Ovary (tissue), 9 donors: ENCODE results near the gene LIFR. TPM values are rescaled to one million over a fixed set of nuclear protein-coding genes. Genes with fewer than 3 reads are reported as not detected.

Experiments
- DNase-seq, 5 donors: peaks; one replicate each; pipeline ENCODE4 v3.0.0-alpha.2; 2019 to 2020
- H3K27ac ChIP-seq, 2 donors: fragments of 200-600 bp; one replicate each; pipeline versions ENCODE4 v1.5.1 to v1.8.0; 2019 to 2022
- H3K27me3 ChIP-seq: fragments of 200-600 bp; one replicate; pipeline ENCODE4 v1.8.0; 2022
- H3K36me3 ChIP-seq: fragments of 200-600 bp; sonication (generic); one replicate; pipeline ENCODE4 v1.5.1; 2019
- H3K4me1 ChIP-seq: one replicate; pipeline ENCODE4 v1.8.1; 2013; ENCODE audit warnings: mild to moderate bottlenecking, moderate library complexity; ENCODE audit not compliant: insufficient read depth
- H3K4me3 ChIP-seq: fragments of 200-600 bp; sonication (generic); one replicate; pipeline ENCODE4 v1.5.1; 2017
- H3K9me3 ChIP-seq, 2 donors: fragments of 200-600 bp in 1 of 2; sonication (generic) in 1 of 2; one replicate each; pipeline versions ENCODE4 v1.5.1 to v1.8.1; 2013 to 2019; ENCODE audit warnings: mild to moderate bottlenecking in 1 of 2, moderate library complexity in 1 of 2
- CTCF ChIP-seq, 3 donors: fragments of 450-650 bp in 2 of 3; fragments of 200-600 bp in 1 of 3; IDR thresholded peaks; one replicate each; pipeline versions ENCODE4 v1.5.1 to v1.8.0; 2016 to 2022; ENCODE audit warnings: antibody characterized with exemption in 3 of 3, mild to moderate bottlenecking in 1 of 3
- EP300 ChIP-seq: sonication (generic); formaldehyde crosslinking; IDR thresholded peaks from one replicate; pipeline ENCODE4 v1.6.1; 2017; ENCODE audit warnings: antibody characterized with exemption
- POLR2A ChIP-seq: fragments of 450-650 bp; IDR thresholded peaks from one replicate; pipeline ENCODE4 v1.6.1; 2017; ENCODE audit warnings: antibody characterized with exemption, mild to moderate bottlenecking, moderate library complexity
- WGBS, 3 donors: extraction: QIAGEN DNeasy Blood & Tissue Kit in 1 of 3; methylation state at CpG; one replicate each; pipeline versions ENCODE4 v1.1.5 to v1.1.7; 2013 to 2017; 5-methylcytosine and 5-hydroxymethylcytosine counted together
- intact Hi-C, 4 donors: fragments of 100-400 bp; cut with DNase I; formaldehyde crosslinking; loops; one replicate each; pipeline versions ENCODE4 v1.11.0 to v1.15.1; 2022 to 2023
- polyA plus RNA-seq, 2 donors: library from polyadenylated mRNA; stranded (reverse); fragments of 200-250 nt in 1 of 2; fragments of 350-450 nt in 1 of 2; fragmentation: Illumina TruSeq in 1 of 2; extraction: RNeasy Lipid Tissue Mini Kit (QIAGEN cat#74804) in 1 of 2; gene quantifications; one replicate each; pipeline ENCODE4 v1.2.3, GENCODE V29; 2013 to 2014
- total RNA-seq, 7 donors: library from RNA; depleted of rRNA in 2 of 7; stranded (reverse); fragments of >200 nt in 2 of 7; fragmentation: NEBNext Ultra II Directional in 3 of 7; extraction: Animal tissue kit (Norgen Biotek cat#: 25700) in 3 of 7; gene quantifications; one replicate each; pipeline versions ENCODE4 v1.1.0 to v1.2.4, GENCODE V29; 2016 to 2023
- donor health status: DM: no; HTN: no; CAD: no; lungs with moderate emphysema.
- donor health status: DM: no; HTN: no; CAD: no.
- donor health status: Bipolar disorder and iron deficiency.
- donor health status: DM: yes; HTN: yes; CAD: no.
- donor health status: DM: no; HTN: no; CAD: no.
- donor health status: DM: yes; HTN: yes; CAD: no.

Gene LIFR
- total and polyA plus RNA-seq, 9 donors = 17.3 to 143 (median 89.3) TPM

- H3K9me3 ChIP-seq = no peaks in the 10 kb centered on the region
- no peak overlapping the region for H3K4me3 ChIP-seq
- TF ChIP-seq EP300 (no peak), POLR2A (no peak), CTCF (IDR thresholded peaks at IDR 0.05) (no peak)
- intact Hi-C loops = loop anchor here in 2 of 4 donors (5.0 to 10.0 kb wide), 2 partner anchors 231 to 374 kb away; no protein-coding TSS in a partner anchor
- H3K27ac ChIP-seq = peak overlapping the region in 1 of 2 donors; percentile 26
- no peaks in the 10 kb centered on the region for H3K27me3 ChIP-seq
- peaks cover 4% of the 10 kb centered on the region for H3K4me1 ChIP-seq
- no peaks in the 10 kb centered on the region for H3K36me3 ChIP-seq
- WGBS, 3 donors = 1 to 6% (median 4%) methylated on average over 6 of the region's 6 CpGs
- DNase-seq = peak; percentile 51 to 57 (median 55)
These were observed 123.1 kb downstream of the LIFR start for GRCh38 chr5:38433160-38433861.

DNA sequence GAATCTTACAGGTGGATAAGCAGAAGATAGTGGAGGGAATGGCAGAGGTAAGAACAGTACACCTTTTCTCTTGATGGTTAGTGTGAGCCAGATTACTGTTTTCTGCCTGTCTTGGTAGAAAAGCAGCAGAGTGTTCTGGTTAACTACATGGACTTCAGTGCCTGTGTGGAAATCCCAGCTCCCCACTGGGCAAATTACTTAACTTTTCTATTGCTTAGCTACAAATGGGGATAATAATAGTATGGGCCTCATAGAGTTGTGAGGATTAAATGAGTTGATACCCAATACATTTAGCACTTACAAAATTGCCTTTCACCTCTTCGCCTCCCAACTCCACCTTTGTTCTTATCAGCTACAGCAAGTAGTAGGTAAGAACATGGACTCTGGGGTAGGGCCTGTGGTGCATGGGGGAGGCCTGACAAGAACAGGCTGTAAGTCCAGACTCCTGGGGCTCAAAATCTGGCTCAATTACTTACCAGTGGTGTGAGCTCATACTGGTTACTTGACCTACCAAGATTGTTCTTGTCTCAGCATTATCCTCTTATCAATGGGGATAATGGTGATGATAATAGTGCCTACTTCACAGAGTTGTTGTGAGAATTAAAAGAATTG, 125.1 kb downstream of the LIFR start:
- 94 to 97% (median 96%) methylated on average over 1 of the region's 1 CpG for WGBS, 3 donors

GRCh38 chr5:38426986-38427950, 129.2 kb downstream of the LIFR start:
- 82 to 87% (median 84%) methylated on average over 9 of the region's 9 CpGs for WGBS, 3 donors
- no peak overlapping the region for H3K27ac ChIP-seq
- H3K4me1 ChIP-seq = no peaks in the 10 kb centered on the region
- DNase-seq = peak in 1 of 5 donors; percentile 30
- H3K36me3 ChIP-seq = no peaks in the 10 kb centered on the region
- H3K9me3 ChIP-seq = no peaks in the 10 kb centered on the region
- TF ChIP-seq CTCF (IDR thresholded peaks at IDR 0.05) (no peak), POLR2A (no peak), EP300 (no peak)
- H3K4me3 ChIP-seq = no peak overlapping the region
- no peaks in the 10 kb centered on the region for H3K27me3 ChIP-seq
- intact Hi-C loops = no loop called here

More for the DNA sequence above, 125.1 kb downstream of the LIFR start:
- no peak overlapping the region for H3K27ac ChIP-seq
- H3K9me3 ChIP-seq = no peaks in the 10 kb centered on the region
- peaks cover 4% of the 10 kb centered on the region for H3K4me1 ChIP-seq
- no peak for DNase-seq
- TF ChIP-seq CTCF (IDR thresholded peaks at IDR 0.05) (no peak), EP300 (no peak)
- no peaks in the 10 kb centered on the region for H3K36me3 ChIP-seq
- H3K27me3 ChIP-seq = no peaks in the 10 kb centered on the region
- intact Hi-C loops = loop anchor here in 2 of 4 donors (5.0 to 10.0 kb wide), 2 partner anchors 233 to 376 kb away; no protein-coding TSS in a partner anchor
- H3K4me3 ChIP-seq = no peak overlapping the region

DNA sequence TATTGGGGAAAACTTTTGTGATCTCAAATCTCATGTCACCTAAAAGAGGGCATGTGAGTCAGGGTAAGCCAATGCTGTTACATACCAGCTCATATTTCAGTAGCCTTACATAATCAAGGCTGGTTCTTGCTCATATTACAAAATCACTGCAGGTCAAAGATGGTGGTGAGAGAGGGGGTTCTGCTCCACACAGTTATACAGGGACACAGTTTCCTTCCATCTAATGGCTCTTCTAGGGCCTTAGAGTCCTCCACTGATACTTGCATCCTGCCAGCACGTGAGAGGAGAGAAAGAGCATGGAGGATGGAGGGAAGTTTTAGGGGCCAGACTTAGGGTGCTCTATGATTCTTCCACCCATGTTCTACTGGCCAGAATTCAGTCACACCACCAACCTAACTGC, 130.0 kb downstream of the LIFR start:
- Histone ChIP-seq H3K27ac (no peak overlapping the region), H3K4me3 (no peak overlapping the region), H3K36me3 (no peaks in the 10 kb centered on the region), H3K27me3 (no peaks in the 10 kb centered on the region), H3K4me1 (no peaks in the 10 kb centered on the region), H3K9me3 (no peaks in the 10 kb centered on the region)
- DNase-seq = no peak
- intact Hi-C loops = no loop called here
- 87 to 100% (median 96%) methylated on average over 1 of the region's 1 CpG for WGBS, 3 donors
- TF ChIP-seq EP300 = no peak
- no peak for TF ChIP-seq POLR2A
- no peak for TF ChIP-seq CTCF (IDR thresholded peaks at IDR 0.05)
